NCI-H1436 (cell line): Measurements from ENCODE around the gene RBM8A.

Experiments used
- DNase-seq: peaks from one replicate; lab custom pipeline; 2025; lab: John Stamatoyannopoulos, UW

The RBM8A gene

GRCh38 chr1:145927063-145927886, at the start of gene RBM8A:
TSS of gene RBM8A (minus strand) at chr1:145927484. CDS start at chr1:145927426, 58 bp downstream.
- peak; percentile 97 for DNase-seq

DNA sequence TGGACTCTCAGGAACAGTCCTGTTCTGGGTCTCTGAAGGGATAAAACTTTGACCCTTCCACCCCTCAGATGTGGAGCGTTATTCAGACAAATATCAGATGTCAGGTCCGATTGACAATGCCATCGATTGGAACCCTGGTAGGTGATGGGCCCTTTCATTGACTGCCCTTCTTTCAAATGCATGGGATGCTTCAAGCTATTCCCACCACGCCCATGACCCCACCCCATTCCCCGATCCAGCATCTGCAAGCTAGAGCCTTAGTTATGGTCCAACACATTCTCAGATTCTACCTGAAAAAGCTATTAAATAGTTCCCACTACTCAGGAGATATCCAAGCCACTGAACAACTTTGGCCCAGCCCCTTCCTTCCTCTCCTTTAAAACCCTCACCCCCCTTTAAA, 49.7 kb upstream of the RBM8A start:
- DNase-seq = no peak

- DNase-seq = no peak
Measured at GRCh38 chr1:145975216-145975615, 47.9 kb upstream of the RBM8A start.

GRCh38 chr1:145974721-145975120, 47.4 kb upstream of the RBM8A start:
- DNase-seq = no peak

DNA sequence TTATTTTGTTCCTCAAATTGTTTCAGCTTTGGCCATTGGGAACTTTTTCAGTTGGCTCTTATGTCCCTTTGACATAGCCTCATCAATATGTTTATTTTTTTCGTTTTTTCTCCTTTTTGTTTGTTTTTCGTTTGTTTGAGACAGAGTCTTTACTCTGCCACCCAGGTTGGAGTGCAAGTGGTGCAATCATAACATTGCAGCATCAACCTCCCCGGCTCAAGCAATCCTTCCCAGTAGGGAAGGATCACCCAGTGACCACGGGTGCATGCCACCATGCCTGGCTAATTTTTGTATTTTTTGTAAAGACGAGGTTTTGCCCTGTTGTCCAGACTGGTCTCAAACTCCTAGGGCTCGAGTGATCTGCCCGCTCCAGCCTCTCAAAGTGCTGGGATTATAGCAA, 45.3 kb upstream of the RBM8A start:
- no peak for DNase-seq

DNA sequence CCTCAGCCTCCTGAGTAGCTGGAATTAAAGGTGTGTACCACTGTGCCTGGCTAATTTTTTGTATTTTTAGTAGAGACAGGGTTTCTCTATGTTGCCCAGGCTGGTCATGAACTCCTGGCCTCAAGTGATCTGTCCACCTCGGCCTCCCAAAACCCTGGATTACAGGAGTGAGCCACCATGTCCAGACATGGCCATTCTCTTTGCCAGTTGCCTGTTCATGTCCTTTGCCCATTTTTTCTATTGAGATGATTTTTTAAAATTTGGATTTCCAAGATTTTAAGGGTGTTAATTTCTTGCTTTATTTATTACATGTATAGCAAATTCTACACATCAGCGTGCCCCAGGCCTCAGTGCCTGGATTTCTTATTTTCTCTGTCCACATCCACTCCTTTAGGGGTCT, 40.0 kb upstream of the RBM8A start:
- no peak for DNase-seq

- no peak for DNase-seq
Measured at GRCh38 chr1:145965119-145965744, 37.9 kb upstream of the RBM8A start.

DNA sequence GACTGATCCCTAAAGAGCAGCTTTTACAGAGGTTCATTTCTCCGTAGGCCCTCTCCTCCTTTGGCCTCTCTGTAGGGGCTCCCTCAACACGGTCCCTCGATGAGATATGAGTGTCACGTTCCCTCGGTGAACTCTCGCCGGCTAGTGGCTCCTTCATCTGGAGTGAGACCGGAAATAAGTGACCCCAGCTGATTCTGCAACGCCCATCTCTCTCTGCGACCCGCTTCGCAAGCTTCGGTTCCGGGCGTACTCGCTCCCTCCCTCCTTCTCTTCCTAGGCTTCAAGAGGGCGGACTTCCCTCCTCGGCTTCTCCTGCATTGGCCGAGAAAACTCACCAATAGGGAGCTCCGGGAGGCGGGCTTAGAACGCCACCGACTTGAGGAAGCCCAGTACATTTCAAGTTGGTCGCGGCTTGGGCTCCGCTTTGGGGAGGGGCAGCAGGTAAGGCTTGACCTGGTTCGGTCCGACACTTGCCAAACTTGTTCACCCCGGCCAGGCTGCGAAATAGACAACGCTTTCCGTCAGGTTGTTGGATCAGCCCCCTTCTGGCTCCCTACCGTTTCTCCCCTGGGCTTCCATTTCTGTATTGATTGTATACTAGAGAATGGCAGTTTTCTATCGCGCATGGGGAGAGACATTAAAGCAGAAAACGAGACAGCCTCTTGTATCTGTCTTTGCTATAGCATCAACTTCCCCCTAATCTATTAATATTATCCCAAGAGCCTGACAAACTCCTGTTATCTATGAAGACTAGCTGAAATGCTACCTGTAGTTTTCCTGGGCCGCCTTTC, 37.2 kb upstream of the RBM8A start, which contains the start of the genes ANKRD34A and POLR3GL:
TSS of gene ANKRD34A (minus strand) at position 248 of the 791 bp plus-strand sequence. CDS start 2,816 bp downstream, outside the sequence.
TSS of gene POLR3GL (plus strand) at position 363 of the 791 bp plus-strand sequence. CDS start 10,176 bp downstream, outside the sequence.
- DNase-seq = peak; percentile 83

DNA sequence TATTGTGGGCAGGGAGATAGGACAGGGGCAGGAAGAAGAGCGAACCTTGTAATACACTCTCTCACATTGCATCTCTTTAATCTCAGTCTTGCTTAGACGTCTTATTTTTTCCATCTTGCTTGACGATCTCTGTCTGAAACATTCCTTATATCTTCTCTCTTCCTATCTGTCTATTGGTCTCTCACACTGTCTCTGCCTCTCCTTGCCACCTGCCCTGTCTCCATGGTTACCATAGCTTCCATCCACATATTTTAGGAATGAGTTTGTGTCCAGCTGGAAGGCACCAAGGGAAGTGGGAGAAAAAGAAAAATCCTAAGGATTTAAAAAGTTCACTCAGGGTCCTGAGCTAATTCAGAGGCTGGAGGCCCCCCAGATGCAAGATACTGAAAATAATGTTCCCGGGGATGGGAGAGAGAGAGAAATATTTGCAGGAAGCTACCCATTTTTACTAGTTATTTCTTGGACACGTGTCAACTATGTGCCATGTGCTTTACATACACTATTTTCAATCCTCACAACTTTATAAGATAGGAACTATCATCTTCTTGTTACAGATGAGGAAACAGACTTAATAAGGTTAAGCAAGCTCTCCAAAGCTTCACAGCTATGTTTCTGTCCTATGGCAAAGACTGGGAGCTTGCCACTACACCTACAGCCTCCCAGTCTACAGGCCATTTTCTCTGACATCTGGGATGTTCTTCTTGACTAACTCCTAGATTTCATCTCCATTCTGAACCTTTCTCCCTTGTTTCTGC, 36.2 kb upstream of the RBM8A start:
- DNase-seq = no peak

DNA sequence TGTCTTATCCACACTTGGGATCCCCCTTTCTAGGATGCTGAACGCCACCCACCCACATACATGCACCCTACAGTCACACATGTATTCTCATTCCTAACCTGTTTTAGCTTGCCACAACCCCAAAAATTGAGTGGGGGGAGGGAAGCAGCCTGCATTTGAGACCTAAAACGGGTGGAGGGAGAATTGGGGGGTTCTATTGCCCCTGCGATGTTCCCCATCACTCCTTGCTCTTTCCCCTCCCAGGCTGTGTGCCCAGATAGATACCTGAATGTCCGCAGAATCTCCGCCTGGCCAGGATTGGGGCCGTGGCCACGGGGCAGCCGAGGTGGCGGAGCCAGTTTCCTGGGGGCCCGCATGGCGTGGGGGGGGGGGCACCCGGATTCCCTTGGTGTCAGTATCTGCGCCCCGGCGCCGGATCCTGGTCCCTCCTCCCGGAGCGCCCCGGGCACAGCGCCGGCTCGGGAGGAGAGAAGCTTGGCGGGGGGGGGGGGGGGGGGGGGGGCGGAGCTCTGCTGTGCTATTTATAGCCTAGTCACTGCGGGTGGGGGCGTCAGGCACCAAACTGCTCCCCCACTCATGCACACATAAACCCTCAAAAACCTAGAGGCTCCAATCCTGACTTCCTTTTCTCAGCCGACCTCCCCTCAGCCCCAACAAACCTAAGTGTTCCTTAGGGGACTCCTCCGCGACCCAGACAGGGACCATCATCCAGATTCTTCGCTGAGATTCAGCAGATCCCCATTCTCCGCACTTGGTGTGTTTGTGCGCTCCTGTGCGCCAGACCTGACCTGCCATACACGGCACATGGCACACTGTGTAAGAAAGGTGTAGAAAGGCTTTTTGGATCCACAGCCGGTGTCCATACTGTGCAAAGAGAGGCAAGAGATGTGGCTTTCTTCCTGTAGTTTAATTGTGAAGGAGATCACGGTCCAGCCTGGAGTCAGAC, 35.1 kb upstream of the RBM8A start:
- DNase-seq = no peak

DNA sequence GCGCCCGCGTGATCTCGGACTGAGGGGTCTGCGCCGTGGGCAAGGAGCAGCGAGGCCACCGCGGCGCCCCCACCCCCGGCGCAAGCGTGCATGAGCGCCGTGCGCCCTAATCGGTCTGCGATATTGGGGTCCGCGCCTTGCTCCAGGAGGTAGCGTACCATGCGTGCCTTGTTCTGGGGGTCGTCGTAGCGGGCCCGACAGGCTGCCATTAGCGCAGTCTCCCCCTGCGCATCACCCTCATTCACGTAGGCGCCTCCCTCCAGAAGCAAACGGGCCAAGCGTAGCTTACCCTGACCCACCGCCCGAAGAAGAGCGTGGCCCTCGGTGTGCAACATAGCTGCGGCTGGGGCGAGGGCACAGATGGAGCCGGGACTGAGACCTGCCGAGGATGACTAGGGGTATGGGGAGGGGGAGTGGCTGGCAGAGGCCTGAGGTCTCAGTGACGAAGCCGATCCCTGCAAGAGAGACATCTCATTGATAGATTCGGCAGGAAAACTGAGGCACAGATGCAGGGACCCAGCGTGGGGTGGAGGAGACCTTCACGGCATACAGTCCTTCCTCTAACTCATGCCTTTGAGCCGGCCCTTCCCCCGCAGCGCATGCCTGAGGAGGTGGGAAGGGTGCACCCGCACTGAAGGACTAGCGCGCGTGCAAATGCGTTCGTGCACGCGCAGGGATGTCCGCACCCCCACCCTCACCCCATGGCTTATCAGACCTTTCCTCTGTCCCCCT, 34.3 kb upstream of the RBM8A start:
- no peak for DNase-seq

GRCh38 chr1:145961109-145961424, 33.8 kb upstream of the RBM8A start:
- no peak for DNase-seq

DNA sequence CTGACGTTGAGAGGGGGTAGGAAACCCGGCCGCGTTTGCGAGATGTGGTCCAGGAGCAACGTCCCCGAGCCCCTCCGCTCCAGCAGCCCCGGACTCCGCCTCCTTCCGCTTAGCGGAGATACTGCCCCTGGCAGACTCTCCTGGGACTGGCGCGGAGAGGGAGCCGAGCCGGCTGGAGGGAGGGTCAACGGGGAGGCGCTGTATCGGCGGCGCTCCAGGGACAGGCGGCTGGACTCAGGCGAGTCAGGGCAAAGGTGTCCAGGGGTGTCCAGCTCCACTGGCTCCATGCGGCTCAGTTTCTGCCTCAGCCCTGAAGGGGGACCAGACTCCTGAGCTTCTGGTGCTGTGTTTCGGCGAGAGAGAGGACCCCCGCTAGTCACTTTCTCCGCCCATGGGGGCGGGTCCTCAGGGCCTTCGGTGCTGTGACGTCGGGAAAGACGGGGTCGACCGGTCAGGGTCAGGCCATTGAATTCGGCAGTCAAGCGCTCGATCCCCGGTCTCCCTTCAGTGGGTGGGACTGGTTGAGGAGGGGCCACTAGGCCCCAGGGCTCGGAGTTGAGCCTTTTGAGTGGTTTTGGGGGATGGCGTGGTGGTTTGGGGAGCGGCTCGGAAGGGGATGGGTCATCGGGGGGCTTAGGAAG, 33.3 kb upstream of the RBM8A start:
- peak; percentile 40 for DNase-seq

GRCh38 chr1:145959957-145960467, 32.7 kb upstream of the RBM8A start:
- no peak for DNase-seq

DNA sequence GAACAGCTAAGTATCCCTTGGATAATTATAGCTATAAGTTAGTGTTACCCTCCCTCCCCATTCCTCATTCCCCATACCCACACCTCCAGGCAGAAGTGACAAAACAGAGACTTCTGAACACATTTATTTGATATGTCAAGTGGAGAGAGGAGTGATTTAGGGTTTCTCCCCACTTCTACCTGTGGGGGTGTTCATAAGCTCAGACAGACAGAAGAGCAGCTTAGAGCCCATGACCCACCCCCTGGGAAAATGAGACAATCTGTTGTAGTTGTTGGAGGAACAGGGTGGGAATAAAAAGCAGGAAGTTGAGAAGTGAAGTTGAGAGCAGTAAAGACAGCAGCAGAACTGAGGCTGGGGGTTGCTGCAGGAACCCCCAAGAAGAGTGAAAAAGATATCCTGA, 32.0 kb upstream of the RBM8A start:
- DNase-seq = no peak

DNA sequence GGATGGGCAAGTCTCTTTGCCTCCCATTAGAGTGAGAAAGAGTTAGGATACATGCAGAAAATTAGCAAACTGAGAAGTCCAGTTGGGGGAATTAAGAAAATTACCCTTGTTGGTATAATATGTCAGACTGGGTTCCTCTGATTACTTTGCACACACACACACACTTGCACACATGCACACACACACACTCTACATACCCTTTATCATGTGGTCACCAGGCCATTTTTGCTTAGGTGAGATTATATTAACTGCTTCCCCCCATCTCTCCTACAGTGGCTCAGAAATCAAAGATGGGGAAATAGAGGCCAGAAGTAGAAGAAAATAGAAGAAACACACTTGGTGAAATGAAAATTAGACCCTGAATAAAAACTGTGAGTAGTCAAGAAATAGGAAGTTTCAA, 31.4 kb upstream of the RBM8A start:
- DNase-seq = no peak

- DNase-seq = peak; percentile 96
Measured at GRCh38 chr1:145957443-145958319, 30.4 kb upstream of the RBM8A start, which contains the start of gene LIX1L. TSS of gene LIX1L (minus strand) at chr1:145958017. CDS start at chr1:145957927, 90 bp downstream.

DNA sequence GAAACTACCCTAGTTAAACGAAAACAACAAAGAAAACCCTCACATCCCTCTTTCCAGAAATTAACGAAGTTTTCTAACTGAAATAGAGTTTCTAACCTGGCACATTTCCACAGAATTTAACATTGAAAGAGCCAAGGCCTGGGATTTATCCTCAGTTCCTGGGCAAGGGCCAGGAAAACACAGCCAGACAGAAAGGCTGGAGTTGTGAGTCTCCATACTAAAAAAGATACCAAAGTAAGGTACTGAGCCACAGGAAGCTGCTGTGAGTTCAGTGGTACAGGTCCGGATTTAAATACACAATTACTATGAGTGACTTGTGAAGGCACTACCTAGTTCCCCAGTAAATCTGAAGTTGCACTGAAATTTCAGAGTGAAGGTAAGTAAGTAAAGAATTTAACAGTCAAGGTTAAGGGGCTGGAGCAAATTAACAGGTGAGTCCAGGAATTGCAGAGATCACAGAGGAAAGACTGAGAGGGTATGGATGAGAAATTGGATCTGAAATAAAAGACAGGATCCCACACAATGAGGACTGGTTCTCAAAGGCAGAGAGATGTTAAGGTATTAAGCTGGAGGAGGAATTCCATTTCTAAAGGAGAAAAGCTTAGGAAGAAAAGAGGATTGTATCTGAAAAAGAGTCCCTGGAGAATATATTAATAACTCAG, 29.6 kb upstream of the RBM8A start:
- no peak for DNase-seq
